Measurements from ENCODE around the gene KRTAP5-1.

Gene KRTAP5-1

GRCh38 chr11:1559111-1559951, 25.8 kb downstream of the KRTAP5-1 start:
- no peak for DNase-seq

DNA sequence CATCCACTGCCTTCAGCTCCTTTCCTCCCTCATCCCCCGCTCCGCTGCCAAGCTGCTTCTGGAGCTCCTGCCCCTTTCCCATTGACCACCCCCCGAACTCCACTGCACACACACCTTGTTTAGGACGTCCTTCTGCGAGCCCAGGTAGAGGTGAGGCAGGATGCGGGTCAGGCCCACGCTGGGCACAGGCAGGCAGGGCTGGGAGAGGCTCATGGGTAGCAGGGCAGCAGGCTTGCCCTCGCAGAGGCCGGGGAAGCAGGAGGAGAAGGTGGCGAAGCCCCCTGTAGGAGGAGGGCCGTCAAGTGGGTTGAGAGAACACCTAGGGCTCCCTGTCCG, 26.3 kb downstream of the KRTAP5-1 start:
- no peak for DNase-seq

DNA sequence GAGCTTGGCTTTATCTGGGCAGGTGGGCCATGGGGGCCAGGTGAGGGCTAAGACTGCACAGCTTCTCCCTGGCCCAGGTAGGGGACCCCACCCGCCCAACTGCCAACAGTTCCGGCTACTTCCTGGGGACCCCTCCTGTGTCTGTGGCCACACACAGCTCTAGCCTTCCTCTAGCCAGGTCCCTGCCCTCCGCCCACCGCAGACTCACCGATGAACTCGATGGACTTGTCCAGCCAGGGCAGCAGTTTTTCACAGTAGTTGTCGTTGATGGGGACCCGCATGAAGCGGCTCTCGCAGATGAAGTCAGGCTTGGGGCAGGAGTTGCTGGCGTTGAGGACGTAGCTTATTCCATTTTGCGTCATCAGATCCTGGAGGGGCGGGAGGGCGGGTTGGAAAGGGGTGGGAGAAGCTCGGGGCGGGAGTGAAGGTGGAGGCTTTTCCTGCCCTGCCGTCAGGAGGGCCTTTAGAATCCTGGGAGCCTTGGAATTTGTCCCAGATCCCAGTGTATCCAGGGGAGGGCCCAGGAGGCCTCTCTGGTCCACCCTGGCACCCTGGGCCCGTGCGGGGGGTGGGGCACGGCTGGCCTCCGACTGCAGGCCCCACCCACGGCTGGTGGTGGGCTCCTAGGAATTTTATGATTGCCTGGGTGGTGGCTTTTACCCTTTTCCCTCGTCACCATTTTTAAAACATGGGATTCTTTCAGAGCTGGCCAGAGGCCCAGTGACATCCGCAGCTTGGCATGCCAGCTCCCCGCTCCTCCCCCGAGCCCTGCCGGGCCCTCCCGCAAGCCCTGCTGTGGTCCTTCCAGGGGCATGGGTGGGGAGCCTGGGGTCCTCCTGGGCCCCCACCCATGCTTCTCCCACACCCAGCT, 26.9 kb downstream of the KRTAP5-1 start:
- DNase-seq: no peak

- no peak for DNase-seq
These were observed 27.8 kb downstream of the KRTAP5-1 start for GRCh38 chr11:1557051-1557884.

GRCh38 chr11:1556278-1556902, 28.7 kb downstream of the KRTAP5-1 start:
- no peak for DNase-seq

GRCh38 chr11:1555713-1556153, 29.4 kb downstream of the KRTAP5-1 start:
- DNase-seq: no peak

DNA sequence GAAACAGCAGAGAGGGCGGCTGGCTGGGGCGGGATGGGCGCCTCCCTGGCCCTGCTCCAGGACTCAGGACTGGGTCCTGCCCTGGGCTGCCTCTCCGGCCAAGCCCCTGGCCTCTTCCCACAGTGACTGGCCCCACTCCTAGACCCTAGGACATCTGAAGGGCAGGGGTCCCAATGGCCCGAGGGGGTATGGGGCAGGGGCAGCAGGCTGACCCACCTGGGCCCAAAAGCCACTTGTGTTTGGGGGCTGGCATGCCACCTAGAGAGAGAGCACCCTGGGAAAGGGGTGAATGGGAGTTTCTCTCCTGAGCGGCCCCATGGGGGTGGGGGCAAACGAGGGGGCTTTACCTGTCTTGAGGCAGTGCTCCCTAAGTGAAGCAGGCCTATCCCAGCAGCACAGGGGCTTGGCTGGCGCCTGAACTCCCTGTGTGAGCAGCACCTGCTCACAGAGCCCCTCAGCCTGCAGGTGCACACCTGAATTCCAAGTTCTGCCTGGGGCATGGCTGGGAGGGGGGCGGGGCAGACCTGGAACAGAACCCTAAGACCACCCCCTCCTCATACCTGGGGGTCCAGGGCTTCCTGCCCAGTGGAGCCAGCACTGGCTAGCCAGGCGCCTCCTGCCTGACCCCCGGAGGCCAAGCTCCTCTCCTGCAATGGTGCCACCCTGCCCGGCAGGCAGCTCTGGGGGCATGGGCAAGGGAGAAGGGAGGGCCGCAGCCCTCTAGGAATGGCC, 29.9 kb downstream of the KRTAP5-1 start:
- no peak for DNase-seq

DNA sequence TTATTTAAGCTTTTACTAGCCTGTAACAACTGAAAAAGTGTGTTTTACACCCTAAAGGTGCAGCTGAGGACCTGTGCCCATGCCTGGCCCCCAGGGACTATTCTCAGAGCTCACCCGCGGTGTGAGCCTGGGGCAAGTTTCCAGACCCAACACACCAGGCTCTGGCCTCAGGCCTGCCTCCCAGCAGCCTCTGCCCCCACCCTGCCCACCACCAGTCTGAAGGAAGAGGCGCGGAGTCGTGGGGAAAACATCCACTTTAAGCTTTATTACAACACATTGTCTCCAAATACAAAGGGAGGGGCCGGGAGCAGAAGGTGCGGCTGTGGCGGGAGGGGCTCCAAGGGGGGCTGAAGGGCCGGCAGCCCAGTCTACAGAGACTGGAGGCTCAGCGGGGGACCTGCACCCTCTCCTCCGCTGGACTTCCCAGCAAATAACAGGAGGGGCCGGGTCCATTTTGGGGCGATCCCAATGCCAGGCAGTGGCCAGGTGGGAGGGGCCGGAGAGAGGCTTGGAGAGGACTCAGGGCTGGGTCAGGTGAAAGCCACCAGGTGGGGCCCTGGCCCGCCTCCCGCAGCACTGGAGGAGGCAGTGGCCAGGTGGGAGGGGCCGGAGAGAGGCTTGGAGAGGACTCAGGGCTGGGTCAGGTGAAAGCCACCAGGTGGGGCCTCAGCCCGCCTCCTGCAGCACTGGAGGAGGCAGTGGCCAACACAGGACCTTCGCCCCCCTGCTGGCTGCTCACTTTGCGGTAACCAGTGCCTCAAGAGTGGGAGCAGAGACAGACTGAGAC, 31.1 kb downstream of the KRTAP5-1 start:
- no peak for DNase-seq

- no peak for DNase-seq
These were observed 35.4 kb downstream of the KRTAP5-1 start for GRCh38 chr11:1549338-1550330.

- DNase-seq: no peak
These were observed 36.6 kb downstream of the KRTAP5-1 start for GRCh38 chr11:1548221-1549070.

DNA sequence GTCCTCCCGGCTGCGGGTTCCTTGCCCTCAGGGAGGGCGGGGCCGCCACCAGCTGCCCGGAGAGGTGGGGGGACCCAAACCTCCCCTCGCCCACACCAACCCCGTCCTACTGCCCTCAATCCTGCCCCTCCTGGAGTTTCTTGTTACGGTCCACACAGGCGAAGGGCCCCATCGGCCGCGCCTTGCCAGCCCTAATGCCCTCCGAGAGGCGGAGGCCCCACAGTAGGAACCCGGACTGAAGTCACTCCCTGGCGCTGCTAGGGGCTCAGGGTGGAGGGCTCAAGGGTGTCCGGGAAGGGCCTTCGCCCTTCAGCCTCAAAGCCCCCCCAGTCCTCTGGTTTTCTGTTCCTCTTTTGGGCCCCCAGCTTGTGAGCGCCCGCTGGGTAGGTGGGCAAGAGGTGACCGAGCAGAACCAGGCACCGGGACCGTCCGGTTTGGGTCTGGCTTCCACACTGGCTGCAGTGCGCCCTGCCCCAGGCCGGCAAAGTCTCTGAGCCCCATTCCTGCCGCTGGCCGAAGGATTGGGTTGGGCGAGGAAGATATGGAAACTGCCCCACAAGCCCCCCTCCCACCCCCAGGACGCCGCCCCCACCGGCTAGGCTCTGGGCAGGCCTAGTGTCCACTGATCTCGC, 37.5 kb downstream of the KRTAP5-1 start:
- no peak for DNase-seq

DNA sequence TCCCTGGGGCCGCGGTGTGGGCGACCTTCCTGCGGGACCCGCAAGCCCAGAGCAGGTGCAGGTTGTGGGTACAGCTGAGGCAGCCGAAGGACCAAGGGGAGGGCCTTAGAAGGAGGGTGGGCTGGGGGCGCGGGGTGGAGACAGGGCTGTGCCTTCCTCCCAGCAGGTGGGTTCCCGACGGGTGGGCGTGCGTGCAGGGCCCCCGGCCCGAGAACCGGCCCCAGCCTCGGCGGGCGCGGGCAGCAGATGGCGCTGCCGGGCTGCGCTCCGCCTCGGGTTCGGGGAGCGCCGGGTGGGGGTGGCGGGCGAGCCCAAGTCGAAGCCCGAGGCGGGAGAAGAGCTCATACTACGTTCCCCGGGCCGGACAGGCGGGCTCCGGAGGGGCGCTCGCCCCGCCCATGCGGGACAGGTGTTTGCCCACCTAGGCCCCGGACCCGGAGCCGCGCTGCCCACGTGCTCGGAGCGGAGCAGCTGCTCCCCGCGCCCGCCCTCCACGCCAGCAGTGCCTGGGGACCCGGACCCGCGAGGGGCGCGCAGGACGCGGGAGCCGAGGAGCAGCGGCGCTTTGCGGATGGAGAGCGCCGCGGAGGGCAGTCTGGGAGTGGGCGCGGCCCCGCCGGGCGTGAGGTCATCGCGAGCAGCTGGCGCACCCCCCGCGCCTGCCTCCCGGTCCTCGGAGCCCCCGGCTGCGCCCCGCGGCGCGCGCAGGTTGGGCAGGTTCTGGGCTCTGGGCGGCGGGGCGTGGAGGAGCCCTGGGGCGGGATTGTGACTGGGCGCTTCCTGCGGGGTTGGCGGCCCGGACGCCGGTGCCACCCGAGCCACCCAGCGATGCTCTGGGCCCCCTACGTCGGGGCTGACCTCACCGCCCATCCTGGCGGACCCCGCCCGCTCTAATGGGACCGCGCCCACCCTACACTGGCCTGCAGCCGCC, 38.3 kb downstream of the KRTAP5-1 start:
- peak; percentile 17 to 46 for DNase-seq

DNA sequence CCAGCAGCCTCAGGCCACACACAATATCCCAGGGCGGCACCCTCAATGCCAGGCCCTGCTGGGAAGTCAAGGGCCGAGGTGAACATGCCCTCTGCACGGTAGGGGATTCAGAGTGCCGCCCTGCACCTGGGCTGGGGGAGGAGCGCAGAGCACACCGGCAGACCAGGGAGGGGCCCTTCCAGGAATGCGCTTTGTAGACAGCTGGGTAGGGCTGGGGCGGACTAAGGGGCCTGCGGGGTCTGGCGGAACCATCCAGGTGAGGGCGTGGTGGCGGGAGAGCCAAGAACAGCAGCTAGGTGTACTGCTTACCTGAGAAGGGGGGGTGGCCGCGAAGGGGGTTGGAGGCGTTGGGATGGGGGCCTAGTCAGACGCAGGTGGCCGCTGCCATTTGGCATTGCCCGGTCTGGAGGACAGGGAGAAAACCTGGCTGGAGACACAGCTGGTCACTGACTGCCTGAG, 39.0 kb downstream of the KRTAP5-1 start:
- DNase-seq: no peak

- no peak for DNase-seq
These were observed 39.7 kb downstream of the KRTAP5-1 start for GRCh38 chr11:1545432-1545831.

DNA sequence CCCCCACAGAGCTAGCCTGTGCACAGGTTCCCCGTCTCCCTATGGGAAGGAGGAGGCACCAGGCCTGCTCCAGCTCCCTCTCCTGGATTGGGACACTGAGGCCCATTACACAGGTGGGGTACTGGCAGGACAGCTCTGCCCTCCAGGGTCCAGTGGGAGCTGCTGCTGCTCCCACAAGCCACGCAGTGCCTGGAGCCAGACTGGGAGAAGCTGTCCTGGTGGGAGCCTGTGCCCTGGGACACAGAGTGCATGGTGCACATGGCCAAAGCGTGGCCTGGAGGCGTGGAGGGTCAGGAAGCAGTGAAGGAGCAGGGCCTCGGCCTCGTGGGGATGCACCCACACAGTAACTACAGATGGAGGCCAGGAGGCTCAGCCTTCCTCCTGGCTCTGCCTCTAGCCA, 40.5 kb downstream of the KRTAP5-1 start:
- no peak for DNase-seq

DNA sequence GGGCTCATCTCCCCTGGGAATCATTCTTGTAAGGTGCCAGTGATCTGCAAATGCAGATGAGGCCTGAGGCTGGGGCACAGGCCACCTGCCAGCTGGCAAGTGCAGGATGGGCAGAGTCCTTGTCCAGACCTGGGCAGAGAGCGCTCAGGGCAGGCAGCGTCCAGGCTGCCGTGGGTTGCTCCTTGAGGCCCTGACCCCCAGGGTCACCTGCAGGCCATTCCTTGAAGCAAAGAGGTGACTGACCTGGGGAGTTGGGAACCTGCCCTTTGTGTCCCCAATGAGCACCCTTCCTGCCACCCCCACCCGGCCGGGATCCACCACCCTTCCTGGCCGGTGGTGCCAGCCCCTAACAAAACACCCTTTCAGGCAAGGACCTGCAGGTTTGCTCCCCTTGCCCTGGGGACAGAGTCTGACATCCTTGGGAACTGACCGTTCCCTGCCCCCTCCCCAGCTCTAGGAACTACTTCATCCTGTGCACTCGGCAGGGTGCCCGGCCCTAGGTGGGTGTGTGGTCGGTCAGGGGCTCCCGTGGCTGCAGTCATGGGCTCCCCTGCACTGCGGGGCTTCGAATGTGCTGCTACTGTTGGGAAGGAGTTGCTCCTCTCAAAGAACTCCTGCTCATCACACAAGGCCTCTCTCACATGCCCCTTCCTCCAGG, 41.3 kb downstream of the KRTAP5-1 start:
- DNase-seq: no peak
